GM23338 (cell line): ENCODE measurements around the gene DAB2. TPM values are rescaled to one million over a fixed set of nuclear protein-coding genes. Genes with fewer than 3 reads are reported as not detected.

Source experiments
- ATAC-seq: fragments of 200-7000 bp; cut with Tn5 transposase; 3 replicates; pipeline ENCODE4 v1.9.1; 2020
- DNase-seq: peaks from one replicate; pipeline ENCODE4 v3.0.0-alpha.2; 2015; ENCODE audit warnings: low spot score
- H2AFZ ChIP-seq: fragments of 200-600 bp; sonication (generic); 2 replicates; pipeline ENCODE4 v1.8.0; 2016; ENCODE audit warnings: antibody characterized with exemption, mild to moderate bottlenecking, moderate library complexity
- H3F3A ChIP-seq: fragments of 200-600 bp; sonication (generic); replicated peaks from 2 replicates; pipeline ENCODE4 v1.8.0; 2017; ENCODE audit warnings: antibody characterized with exemption, mixed run types, low read depth
- H3K27ac ChIP-seq: fragments of 200-600 bp; sonication (generic); 2 replicates; pipeline ENCODE4 v1.6.1; 2016; ENCODE audit warnings: low read depth
- H3K27me3 ChIP-seq: fragments of 200-600 bp; sonication (generic); 2 replicates; pipeline ENCODE4 v1.8.0; 2016; ENCODE audit warnings: mild to moderate bottlenecking, mixed run types, moderate library complexity; ENCODE audit not compliant: insufficient read depth
- H3K36me3 ChIP-seq: fragments of 200-600 bp; sonication (generic); 2 replicates; pipeline ENCODE4 v1.8.0; 2016; ENCODE audit warnings: mild to moderate bottlenecking; ENCODE audit not compliant: insufficient read depth
- H3K4me1 ChIP-seq: fragments of 200-600 bp; sonication (generic); 2 replicates; pipeline ENCODE4 v1.8.0; 2016; ENCODE audit warnings: mild to moderate bottlenecking, moderate library complexity; ENCODE audit not compliant: insufficient read depth
- H3K4me2 ChIP-seq: fragments of 200-600 bp; sonication (generic); 2 replicates; pipeline ENCODE4 v1.7.1; 2017; ENCODE audit warnings: mixed run types
- H3K4me3 ChIP-seq: fragments of 200-600 bp; sonication (generic); 2 replicates; pipeline ENCODE4 v1.6.1; 2016; ENCODE audit warnings: mixed run types
- H3K79me2 ChIP-seq: fragments of 200-600 bp; sonication (generic); replicated peaks from 2 replicates; pipeline ENCODE4 v1.8.0; 2017; ENCODE audit warnings: mild to moderate bottlenecking; ENCODE audit not compliant: insufficient read depth
- H3K9me2 ChIP-seq: fragments of 200-600 bp; sonication (generic); 2 replicates; pipeline ENCODE4 v1.8.0; 2017; ENCODE audit not compliant: insufficient read depth
- H4K20me1 ChIP-seq: fragments of 200-600 bp; sonication (generic); replicated peaks from 2 replicates; pipeline ENCODE4 v1.8.0; 2017; ENCODE audit warnings: mild to moderate bottlenecking; ENCODE audit not compliant: insufficient read depth
- H3K27ac Mint-ChIP-seq: 2 replicates; pipeline ENCODE4 v1.8.0; 2020; ENCODE audit warnings: inconsistent platforms, mild to moderate bottlenecking, moderate library complexity, mixed read lengths
- H3K27me3 Mint-ChIP-seq: 3 replicates; pipeline ENCODE4 v1.8.0; 2022; ENCODE audit warnings: low read depth, mild to moderate bottlenecking, moderate library complexity, mixed read lengths, inconsistent platforms; ENCODE audit not compliant: insufficient read depth, poor library complexity
- H3K36me3 Mint-ChIP-seq: 3 replicates; pipeline ENCODE4 v1.8.0; 2021; ENCODE audit warnings: low read depth, mild to moderate bottlenecking, inconsistent platforms, moderate library complexity, mixed read lengths
- H3K4me1 Mint-ChIP-seq: 3 replicates; pipeline ENCODE4 v1.8.0; 2020; ENCODE audit warnings: mild to moderate bottlenecking, inconsistent platforms, mixed read lengths
- H3K4me3 Mint-ChIP-seq: 3 replicates; pipeline ENCODE4 v1.8.0; 2021; ENCODE audit warnings: moderate library complexity, mild to moderate bottlenecking, inconsistent platforms, mixed read lengths
- H3K9me3 Mint-ChIP-seq: 3 replicates; pipeline ENCODE4 v1.8.0; 2020; ENCODE audit warnings: moderate library complexity, mild to moderate bottlenecking, inconsistent platforms, mixed read lengths
- EZH2 ChIP-seq: fragments of 200-600 bp; sonication (generic); IDR thresholded peaks from one replicate; pipeline ENCODE4 v1.8.0; 2017; ENCODE audit warnings: antibody characterized with exemption, mild to moderate bottlenecking, low read depth; ENCODE audit not compliant: unreplicated experiment
- EZH2phosphoT487 ChIP-seq: fragments of 200-600 bp; sonication (generic); IDR thresholded peaks from one replicate; pipeline ENCODE4 v1.8.1; 2018; ENCODE audit warnings: antibody characterized with exemption; ENCODE audit not compliant: unreplicated experiment
- POLR2AphosphoS5 ChIP-seq: IDR thresholded peaks from 2 replicates; pipeline ENCODE4 v1.6.1; 2016; ENCODE audit warnings: antibody characterized with exemption, low read depth
- STAT1 ChIP-seq: IDR thresholded peaks from one replicate; pipeline ENCODE4 v1.6.1; 2016; ENCODE audit warnings: antibody characterized with exemption; ENCODE audit not compliant: unreplicated experiment
- ZNF331 ChIP-seq: fragments of 250-450 bp; sonication (Bioruptor Pico); IDR thresholded peaks from 2 replicates; pipeline ENCODE4 v1.5.0; 2020; ENCODE audit warnings: low read depth, mild to moderate bottlenecking, moderate library complexity
- polyA plus RNA-seq: library from polyadenylated mRNA; unstranded; fragments of >200 nt; fragmentation: Nextera tagmentation; extraction: Ambion mirVana; gene quantifications from 2 replicates; pipeline ENCODE4 v1.2.1, GENCODE V29; 2016
- total RNA-seq: library from RNA; depleted of rRNA; stranded (reverse); fragments of >200 nt; shearing (Covaris generic); gene quantifications from 2 replicates; pipeline ENCODE4 v1.2.3, GENCODE V29; 2014
- TF ChIP-seq, protein P1 (sequence below): fragments of 250-450 bp; sonication (Bioruptor Pico); IDR thresholded peaks from 2 replicates; pipeline ENCODE4 v1.5.0; 2020; ENCODE audit warnings: mild to moderate bottlenecking, moderate library complexity
- TF ChIP-seq, protein P2 (sequence below): IDR thresholded peaks from 2 replicates; pipeline ENCODE4 v1.6.1; 2016; ENCODE audit warnings: antibody characterized with exemption

The DAB2 gene
- total and polyA plus RNA-seq, 2 experiments from 2014 or later: 6.4 to 8.4 TPM

DNA sequence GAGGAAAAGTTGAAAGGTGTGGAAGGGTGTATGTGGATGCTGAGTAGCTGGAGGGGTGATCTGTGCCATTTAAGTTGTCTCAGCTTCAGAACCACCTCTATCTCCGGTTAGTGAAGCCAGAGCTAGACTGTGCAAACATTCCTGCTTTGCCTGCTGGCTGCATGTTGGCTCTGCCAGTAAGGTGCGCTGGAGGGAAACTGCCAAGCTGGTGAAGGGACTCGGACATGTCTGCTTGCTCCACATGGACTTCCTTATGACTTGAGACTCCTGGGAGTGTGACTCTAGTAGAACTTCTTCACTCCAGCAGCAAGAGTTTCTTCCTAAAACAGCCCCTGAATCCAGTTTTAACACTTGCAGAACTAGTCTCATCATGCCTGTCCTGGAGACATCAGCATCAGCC is 27.9 kb downstream of the DAB2 start (continued):
- TF ChIP-seq, protein P1, sequence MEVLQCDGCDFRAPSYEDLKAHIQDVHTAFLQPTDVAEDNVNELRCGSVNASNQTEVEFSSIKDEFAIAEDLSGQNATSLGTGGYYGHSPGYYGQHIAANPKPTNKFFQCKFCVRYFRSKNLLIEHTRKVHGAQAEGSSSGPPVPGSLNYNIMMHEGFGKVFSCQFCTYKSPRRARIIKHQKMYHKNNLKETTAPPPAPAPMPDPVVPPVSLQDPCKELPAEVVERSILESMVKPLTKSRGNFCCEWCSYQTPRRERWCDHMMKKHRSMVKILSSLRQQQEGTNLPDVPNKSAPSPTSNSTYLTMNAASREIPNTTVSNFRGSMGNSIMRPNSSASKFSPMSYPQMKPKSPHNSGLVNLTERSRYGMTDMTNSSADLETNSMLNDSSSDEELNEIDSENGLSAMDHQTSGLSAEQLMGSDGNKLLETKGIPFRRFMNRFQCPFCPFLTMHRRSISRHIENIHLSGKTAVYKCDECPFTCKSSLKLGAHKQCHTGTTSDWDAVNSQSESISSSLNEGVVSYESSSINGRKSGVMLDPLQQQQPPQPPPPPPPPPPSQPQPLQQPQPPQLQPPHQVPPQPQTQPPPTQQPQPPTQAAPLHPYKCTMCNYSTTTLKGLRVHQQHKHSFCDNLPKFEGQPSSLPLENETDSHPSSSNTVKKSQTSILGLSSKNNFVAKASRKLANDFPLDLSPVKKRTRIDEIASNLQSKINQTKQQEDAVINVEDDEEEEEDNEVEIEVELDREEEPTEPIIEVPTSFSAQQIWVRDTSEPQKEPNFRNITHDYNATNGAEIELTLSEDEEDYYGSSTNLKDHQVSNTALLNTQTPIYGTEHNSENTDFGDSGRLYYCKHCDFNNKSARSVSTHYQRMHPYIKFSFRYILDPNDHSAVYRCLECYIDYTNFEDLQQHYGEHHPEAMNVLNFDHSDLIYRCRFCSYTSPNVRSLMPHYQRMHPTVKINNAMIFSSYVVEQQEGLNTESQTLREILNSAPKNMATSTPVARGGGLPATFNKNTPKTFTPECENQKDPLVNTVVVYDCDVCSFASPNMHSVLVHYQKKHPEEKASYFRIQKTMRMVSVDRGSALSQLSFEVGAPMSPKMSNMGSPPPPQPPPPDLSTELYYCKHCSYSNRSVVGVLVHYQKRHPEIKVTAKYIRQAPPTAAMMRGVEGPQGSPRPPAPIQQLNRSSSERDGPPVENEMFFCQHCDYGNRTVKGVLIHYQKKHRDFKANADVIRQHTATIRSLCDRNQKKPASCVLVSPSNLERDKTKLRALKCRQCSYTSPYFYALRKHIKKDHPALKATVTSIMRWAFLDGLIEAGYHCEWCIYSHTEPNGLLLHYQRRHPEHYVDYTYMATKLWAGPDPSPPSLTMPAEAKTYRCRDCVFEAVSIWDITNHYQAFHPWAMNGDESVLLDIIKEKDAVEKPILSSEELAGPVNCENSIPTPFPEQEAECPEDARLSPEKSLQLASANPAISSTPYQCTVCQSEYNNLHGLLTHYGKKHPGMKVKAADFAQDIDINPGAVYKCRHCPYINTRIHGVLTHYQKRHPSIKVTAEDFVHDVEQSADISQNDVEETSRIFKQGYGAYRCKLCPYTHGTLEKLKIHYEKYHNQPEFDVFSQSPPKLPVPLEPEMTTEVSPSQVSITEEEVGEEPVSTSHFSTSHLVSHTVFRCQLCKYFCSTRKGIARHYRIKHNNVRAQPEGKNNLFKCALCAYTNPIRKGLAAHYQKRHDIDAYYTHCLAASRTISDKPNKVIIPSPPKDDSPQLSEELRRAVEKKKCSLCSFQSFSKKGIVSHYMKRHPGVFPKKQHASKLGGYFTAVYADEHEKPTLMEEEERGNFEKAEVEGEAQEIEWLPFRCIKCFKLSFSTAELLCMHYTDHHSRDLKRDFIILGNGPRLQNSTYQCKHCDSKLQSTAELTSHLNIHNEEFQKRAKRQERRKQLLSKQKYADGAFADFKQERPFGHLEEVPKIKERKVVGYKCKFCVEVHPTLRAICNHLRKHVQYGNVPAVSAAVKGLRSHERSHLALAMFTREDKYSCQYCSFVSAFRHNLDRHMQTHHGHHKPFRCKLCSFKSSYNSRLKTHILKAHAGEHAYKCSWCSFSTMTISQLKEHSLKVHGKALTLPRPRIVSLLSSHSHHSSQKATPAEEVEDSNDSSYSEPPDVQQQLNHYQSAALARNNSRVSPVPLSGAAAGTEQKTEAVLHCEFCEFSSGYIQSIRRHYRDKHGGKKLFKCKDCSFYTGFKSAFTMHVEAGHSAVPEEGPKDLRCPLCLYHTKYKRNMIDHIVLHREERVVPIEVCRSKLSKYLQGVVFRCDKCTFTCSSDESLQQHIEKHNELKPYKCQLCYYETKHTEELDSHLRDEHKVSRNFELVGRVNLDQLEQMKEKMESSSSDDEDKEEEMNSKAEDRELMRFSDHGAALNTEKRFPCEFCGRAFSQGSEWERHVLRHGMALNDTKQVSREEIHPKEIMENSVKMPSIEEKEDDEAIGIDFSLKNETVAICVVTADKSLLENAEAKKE: no peak
- no peak for TF ChIP-seq POLR2AphosphoS5

DNA sequence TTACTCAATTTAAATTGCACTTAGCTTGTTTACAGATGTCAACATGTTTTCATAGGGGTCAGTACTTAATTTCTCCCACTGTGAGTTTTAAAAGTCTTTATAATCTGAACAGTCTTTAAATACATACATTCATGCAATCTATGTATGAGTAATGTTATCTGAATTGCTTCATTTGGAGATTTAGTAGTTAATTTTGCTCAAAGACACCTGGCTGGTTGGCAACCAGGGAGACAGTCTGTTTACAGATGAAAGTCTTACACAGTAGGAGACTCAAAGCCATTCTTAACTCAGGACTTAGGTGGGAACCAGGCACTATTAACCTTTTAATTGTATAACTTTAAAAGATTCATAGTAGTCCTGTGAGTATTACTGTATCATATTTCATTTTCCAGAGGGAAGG is 29.3 kb downstream of the DAB2 start:
- Mint-ChIP-seq H3K4me1 (peaks cover 13% of the 10 kb centered on the region), H3K36me3 (no peaks in the 10 kb centered on the region), H3K27me3 (no peaks in the 10 kb centered on the region), H3K9me3 (no peaks in the 10 kb centered on the region), H3K4me3 (no peak overlapping the region), H3K27ac (no peak overlapping the region)
- Histone ChIP-seq H3K9me2 (no peaks in the 10 kb centered on the region; the same call in 1 of the 2 replicates), H3K4me2 (no peak overlapping the region), H3K4me1 (0 out of 2 replicates have a peak, but pooled peaks cover under 1% of the 10 kb centered on the region), H3K36me3 (no peaks in the 10 kb centered on the region), H2AFZ (no peak overlapping the region), H3K79me2 (no peaks in the 10 kb centered on the region), H4K20me1 (no peaks in the 10 kb centered on the region), H3K4me3 (no peak overlapping the region), H3K27me3 (no peaks in the 10 kb centered on the region), H3F3A (no peaks in the 10 kb centered on the region), H3K27ac (no peak overlapping the region)
- DNase-seq: no peak
- no peak for ATAC-seq
- TF ChIP-seq, protein P1: no peak
- TF ChIP-seq ZNF331: no peak
- no peak for TF ChIP-seq EZH2
- no peak for TF ChIP-seq STAT1
- TF ChIP-seq EZH2phosphoT487: no peak
- no peak for TF ChIP-seq POLR2AphosphoS5
- TF ChIP-seq, protein P2, sequence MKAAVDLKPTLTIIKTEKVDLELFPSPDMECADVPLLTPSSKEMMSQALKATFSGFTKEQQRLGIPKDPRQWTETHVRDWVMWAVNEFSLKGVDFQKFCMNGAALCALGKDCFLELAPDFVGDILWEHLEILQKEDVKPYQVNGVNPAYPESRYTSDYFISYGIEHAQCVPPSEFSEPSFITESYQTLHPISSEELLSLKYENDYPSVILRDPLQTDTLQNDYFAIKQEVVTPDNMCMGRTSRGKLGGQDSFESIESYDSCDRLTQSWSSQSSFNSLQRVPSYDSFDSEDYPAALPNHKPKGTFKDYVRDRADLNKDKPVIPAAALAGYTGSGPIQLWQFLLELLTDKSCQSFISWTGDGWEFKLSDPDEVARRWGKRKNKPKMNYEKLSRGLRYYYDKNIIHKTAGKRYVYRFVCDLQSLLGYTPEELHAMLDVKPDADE: no peak
